GM21619 (cell line): ENCODE measurements around the gene ARHGAP29.

Source experiments
- ATAC-seq: cut with Tn5 transposase; IDR thresholded peaks from one replicate; pipeline ENCODE4 v1.9.1; 2021; ENCODE audit not compliant: unreplicated experiment

ARHGAP29 gene

GRCh38 chr1:94125551-94126514 lies 111.6 kb downstream of the ARHGAP29 start:
- no peak for ATAC-seq

DNA sequence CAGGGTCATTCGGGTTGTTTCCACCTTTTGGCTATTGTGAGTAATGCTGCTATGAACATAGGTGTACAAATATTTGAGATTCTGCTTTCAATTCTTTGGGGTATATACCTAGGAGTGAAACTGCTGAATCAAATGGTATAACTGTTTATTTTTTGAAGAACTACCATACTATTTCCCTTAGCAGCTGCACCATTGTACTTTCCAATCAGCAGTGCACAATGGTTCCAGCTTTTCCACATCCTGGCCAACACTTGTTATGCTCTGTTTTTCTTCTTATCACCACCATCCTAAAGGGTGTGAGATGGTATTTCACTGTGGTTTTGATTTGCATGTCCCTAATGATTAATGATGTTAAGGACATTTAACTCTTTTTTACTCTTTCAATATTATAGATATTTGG lies 112.8 kb downstream of the ARHGAP29 start:
- ATAC-seq = no peak

DNA sequence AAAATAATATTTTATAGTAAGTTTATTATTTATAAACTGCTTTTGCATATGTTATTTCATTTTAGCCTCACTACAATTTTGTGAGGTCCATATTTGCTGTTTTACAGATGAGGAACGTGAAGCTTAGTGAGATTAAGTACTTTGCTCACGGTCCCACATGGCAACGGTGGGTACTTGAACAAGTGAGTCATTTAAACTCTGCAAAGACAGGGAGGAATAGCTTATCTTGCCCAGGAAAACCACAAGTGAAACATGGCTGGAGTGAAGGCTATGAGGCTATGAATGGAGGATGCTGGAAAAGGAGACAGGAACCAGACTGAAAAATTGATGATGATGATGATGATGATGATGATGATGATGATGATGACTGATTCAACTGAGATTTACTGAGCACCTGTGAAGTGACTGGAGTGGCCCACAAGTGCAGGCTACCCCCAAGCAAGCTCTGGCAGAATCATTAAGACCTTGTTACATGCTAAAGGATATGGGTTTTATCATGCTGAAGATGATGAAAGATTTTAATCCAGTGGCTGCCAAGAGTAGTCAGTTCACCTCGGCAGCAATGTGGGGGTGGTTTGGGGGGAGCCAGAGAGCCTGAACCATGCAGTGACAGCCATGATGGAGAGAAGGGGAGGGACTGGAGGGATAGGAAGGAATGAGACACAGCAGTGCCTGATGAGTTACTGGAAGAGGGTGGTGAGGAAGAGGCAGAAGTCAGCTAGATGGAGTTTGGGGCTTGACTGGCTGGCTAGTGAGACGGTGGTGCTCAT lies 115.0 kb downstream of the ARHGAP29 start:
- ATAC-seq = no peak
